Measurements from ENCODE around the gene TRIO. TPM values are rescaled to one million over a fixed set of nuclear protein-coding genes. Genes with fewer than 3 reads are reported as not detected.

Gene TRIO
- total RNA-seq, 1 experiment from 2014 or later, result 88.8 TPM

DNA sequence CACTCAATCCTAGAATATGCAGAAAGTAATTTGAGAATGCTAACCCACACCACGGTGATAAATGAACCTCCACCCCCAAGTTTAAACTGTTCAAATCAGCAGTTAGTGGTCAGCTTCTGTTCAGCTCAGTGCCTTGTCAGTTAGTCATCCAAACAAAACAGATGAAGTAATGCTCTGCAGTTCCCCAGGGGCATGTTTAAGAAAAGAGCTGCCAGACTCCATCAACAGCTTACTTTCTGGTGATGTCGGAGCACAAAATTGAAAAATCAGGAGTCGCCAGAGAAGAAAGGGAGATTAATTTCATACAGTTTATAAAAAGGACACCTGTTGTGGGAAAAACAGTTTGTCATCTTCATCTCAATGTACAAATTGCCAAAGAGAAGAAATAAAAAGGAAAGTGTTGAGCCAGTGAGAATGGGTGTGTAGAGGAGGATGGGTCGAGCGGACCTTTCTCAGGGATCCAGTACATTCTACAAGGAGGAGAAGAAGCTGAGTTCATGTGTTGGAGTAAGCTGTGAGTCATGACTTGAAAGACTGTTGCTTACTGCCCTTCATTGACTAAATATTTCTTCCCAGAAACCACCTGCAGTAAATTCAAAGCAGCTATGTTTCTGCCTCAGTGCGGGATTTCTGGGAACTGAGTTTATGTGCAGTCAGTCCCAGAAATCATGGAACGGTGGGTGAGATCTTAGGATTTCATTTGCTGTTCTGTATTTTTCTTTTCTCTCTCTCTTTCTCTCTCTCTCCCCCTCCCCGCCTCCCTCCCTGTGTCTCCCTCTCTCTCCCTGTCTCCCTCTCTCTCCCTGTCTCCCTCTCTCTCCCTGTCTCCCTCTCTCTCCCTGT is 13.7 kb downstream of the TRIO start (continued):
- TF ChIP-seq, protein P1, sequence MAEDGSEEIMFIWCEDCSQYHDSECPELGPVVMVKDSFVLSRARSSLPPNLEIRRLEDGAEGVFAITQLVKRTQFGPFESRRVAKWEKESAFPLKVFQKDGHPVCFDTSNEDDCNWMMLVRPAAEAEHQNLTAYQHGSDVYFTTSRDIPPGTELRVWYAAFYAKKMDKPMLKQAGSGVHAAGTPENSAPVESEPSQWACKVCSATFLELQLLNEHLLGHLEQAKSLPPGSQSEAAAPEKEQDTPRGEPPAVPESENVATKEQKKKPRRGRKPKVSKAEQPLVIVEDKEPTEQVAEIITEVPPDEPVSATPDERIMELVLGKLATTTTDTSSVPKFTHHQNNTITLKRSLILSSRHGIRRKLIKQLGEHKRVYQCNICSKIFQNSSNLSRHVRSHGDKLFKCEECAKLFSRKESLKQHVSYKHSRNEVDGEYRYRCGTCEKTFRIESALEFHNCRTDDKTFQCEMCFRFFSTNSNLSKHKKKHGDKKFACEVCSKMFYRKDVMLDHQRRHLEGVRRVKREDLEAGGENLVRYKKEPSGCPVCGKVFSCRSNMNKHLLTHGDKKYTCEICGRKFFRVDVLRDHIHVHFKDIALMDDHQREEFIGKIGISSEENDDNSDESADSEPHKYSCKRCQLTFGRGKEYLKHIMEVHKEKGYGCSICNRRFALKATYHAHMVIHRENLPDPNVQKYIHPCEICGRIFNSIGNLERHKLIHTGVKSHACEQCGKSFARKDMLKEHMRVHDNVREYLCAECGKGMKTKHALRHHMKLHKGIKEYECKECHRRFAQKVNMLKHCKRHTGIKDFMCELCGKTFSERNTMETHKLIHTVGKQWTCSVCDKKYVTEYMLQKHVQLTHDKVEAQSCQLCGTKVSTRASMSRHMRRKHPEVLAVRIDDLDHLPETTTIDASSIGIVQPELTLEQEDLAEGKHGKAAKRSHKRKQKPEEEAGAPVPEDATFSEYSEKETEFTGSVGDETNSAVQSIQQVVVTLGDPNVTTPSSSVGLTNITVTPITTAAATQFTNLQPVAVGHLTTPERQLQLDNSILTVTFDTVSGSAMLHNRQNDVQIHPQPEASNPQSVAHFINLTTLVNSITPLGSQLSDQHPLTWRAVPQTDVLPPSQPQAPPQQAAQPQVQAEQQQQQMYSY (CRISPR knock-in tag; IDR thresholded peaks at IDR 0.05), result no peak
- TF ChIP-seq, protein P2, sequence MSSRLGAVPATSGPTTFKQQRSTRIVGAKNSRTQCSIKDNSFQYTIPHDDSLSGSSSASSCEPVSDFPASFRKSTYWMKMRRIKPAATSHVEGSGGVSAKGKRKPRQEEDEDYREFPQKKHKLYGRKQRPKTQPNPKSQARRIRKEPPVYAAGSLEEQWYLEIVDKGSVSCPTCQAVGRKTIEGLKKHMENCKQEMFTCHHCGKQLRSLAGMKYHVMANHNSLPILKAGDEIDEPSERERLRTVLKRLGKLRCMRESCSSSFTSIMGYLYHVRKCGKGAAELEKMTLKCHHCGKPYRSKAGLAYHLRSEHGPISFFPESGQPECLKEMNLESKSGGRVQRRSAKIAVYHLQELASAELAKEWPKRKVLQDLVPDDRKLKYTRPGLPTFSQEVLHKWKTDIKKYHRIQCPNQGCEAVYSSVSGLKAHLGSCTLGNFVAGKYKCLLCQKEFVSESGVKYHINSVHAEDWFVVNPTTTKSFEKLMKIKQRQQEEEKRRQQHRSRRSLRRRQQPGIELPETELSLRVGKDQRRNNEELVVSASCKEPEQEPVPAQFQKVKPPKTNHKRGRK (CRISPR knock-in tag; IDR thresholded peaks at IDR 0.05; ENCODE audit: borderline replicate concordance), result no peak
- TF ChIP-seq NFYB (CRISPR knock-in tag; conservative IDR thresholded peaks at IDR 0.05; ENCODE audit: low read depth) (no peak), ATF6 (CRISPR knock-in tag; IDR thresholded peaks at IDR 0.05) (no peak), TP53 (CRISPR knock-in tag; IDR thresholded peaks at IDR 0.05) (no peak)

DNA sequence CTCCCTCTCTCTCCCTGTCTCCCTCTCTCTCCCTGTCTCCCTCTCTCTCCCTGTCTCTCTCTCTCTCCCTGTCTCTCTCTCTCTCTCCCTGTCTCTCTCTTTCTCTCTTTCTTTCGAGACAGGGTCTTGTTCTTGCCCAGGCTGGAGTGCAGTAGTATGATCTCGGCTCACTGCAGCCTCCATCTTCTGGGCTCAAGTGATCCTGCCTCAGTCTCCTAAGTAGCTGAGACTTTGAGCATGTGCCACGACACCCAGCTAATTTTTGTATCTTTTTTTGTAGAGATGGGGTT is 14.3 kb downstream of the TRIO start:
- DNase-seq (ENCODE audit: low spot score) (no peak), ATAC-seq (no peak)
- no peak overlapping the region for H3K4me3 Mint-ChIP-seq
- H3K9me3 Mint-ChIP-seq, result no peaks in the 10 kb centered on the region
- ChIA-PET POLR2A (no interaction called here), CTCF (interaction anchor here (0.6 to 1.3 kb wide), 3 partner anchors 14 to 113 kb away, joined by 3 to 4 read pairs (median 3); partner anchors contain the start of gene TRIO)
- 0 out of 2 replicates have a peak overlapping the region, but pooled peaks have one; percentile 24 for H3K27ac Mint-ChIP-seq
- no peaks in the 10 kb centered on the region for H3K27me3 Mint-ChIP-seq (ENCODE audit: low read depth)
- H3K4me1 Mint-ChIP-seq, result peaks cover 43% of the 10 kb centered on the region
- TF ChIP-seq RORB (CRISPR knock-in tag; IDR thresholded peaks at IDR 0.05) (no peak), TEAD4 (CRISPR knock-in tag; IDR thresholded peaks at IDR 0.05) (no peak), ZNF232 (CRISPR knock-in tag; IDR thresholded peaks at IDR 0.05) (no peak), GABPB1 (CRISPR knock-in tag; IDR thresholded peaks at IDR 0.05) (no peak), NFE2L1 (CRISPR knock-in tag; IDR thresholded peaks at IDR 0.05) (no peak), ZBTB43 (CRISPR knock-in tag; IDR thresholded peaks at IDR 0.05) (no peak), MYBL2 (CRISPR knock-in tag; IDR thresholded peaks at IDR 0.05) (no peak), NR1H2 (CRISPR knock-in tag; IDR thresholded peaks at IDR 0.05) (no peak), KAT7 (CRISPR knock-in tag; IDR thresholded peaks at IDR 0.05; ENCODE audit: borderline replicate concordance) (no peak), CDX4 (CRISPR knock-in tag; IDR thresholded peaks at IDR 0.05; ENCODE audit: borderline replicate concordance) (no peak)
- TF ChIP-seq, protein P3, sequence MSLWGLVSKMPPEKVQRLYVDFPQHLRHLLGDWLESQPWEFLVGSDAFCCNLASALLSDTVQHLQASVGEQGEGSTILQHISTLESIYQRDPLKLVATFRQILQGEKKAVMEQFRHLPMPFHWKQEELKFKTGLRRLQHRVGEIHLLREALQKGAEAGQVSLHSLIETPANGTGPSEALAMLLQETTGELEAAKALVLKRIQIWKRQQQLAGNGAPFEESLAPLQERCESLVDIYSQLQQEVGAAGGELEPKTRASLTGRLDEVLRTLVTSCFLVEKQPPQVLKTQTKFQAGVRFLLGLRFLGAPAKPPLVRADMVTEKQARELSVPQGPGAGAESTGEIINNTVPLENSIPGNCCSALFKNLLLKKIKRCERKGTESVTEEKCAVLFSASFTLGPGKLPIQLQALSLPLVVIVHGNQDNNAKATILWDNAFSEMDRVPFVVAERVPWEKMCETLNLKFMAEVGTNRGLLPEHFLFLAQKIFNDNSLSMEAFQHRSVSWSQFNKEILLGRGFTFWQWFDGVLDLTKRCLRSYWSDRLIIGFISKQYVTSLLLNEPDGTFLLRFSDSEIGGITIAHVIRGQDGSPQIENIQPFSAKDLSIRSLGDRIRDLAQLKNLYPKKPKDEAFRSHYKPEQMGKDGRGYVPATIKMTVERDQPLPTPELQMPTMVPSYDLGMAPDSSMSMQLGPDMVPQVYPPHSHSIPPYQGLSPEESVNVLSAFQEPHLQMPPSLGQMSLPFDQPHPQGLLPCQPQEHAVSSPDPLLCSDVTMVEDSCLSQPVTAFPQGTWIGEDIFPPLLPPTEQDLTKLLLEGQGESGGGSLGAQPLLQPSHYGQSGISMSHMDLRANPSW (CRISPR knock-in tag; conservative IDR thresholded peaks at IDR 0.05; ENCODE audit: low read depth), result no peak
- TF ChIP-seq, protein P4, sequence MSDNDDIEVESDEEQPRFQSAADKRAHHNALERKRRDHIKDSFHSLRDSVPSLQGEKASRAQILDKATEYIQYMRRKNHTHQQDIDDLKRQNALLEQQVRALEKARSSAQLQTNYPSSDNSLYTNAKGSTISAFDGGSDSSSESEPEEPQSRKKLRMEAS (CRISPR knock-in tag; IDR thresholded peaks at IDR 0.05), result no peak
- TF ChIP-seq, protein P5, sequence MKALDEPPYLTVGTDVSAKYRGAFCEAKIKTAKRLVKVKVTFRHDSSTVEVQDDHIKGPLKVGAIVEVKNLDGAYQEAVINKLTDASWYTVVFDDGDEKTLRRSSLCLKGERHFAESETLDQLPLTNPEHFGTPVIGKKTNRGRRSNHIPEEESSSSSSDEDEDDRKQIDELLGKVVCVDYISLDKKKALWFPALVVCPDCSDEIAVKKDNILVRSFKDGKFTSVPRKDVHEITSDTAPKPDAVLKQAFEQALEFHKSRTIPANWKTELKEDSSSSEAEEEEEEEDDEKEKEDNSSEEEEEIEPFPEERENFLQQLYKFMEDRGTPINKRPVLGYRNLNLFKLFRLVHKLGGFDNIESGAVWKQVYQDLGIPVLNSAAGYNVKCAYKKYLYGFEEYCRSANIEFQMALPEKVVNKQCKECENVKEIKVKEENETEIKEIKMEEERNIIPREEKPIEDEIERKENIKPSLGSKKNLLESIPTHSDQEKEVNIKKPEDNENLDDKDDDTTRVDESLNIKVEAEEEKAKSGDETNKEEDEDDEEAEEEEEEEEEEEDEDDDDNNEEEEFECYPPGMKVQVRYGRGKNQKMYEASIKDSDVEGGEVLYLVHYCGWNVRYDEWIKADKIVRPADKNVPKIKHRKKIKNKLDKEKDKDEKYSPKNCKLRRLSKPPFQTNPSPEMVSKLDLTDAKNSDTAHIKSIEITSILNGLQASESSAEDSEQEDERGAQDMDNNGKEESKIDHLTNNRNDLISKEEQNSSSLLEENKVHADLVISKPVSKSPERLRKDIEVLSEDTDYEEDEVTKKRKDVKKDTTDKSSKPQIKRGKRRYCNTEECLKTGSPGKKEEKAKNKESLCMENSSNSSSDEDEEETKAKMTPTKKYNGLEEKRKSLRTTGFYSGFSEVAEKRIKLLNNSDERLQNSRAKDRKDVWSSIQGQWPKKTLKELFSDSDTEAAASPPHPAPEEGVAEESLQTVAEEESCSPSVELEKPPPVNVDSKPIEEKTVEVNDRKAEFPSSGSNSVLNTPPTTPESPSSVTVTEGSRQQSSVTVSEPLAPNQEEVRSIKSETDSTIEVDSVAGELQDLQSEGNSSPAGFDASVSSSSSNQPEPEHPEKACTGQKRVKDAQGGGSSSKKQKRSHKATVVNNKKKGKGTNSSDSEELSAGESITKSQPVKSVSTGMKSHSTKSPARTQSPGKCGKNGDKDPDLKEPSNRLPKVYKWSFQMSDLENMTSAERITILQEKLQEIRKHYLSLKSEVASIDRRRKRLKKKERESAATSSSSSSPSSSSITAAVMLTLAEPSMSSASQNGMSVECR (CRISPR knock-in tag; IDR thresholded peaks at IDR 0.05; ENCODE audit: borderline replicate concordance), result no peak
- 0 out of 2 replicates have a peak, but pooled peaks cover 3% of the 10 kb centered on the region for H3K36me3 Mint-ChIP-seq
